Mesothelial cell of epicardium (in vitro differentiated cells): ENCODE measurements around the gene TENM4. TPM values are rescaled to one million over a fixed set of nuclear protein-coding genes. Genes with fewer than 3 reads are reported as not detected.

Source experiments
- DNase-seq, 2 experiments: peaks; one replicate each; pipeline ENCODE4 v3.0.0; 2021; ENCODE audit warnings: low spot score in 2 of 2; ENCODE audit not compliant: unreplicated experiment in 2 of 2
- H3K27ac Mint-ChIP-seq: 2 replicates; pipeline ENCODE4 v1.8.0; 2021; ENCODE audit warnings: mixed read lengths
- H3K27me3 Mint-ChIP-seq: 2 replicates; pipeline ENCODE4 v1.8.0; 2021; ENCODE audit warnings: low read depth, mixed read lengths
- H3K36me3 Mint-ChIP-seq: 2 replicates; pipeline ENCODE4 v1.8.0; 2021; ENCODE audit warnings: mixed read lengths
- H3K4me1 Mint-ChIP-seq: 2 replicates; pipeline ENCODE4 v1.8.0; 2021; ENCODE audit warnings: mixed read lengths
- H3K4me3 Mint-ChIP-seq: 2 replicates; pipeline ENCODE4 v1.8.0; 2021; ENCODE audit warnings: mild to moderate bottlenecking, moderate library complexity, mixed read lengths
- H3K9me3 Mint-ChIP-seq: 2 replicates; pipeline ENCODE4 v1.8.0; 2021; ENCODE audit warnings: mixed read lengths
- CTCF ChIP-seq: fragments of 200-600 bp; sonication (generic); IDR thresholded peaks from one replicate; pipeline ENCODE4 v1.5.0; 2021; ENCODE audit warnings: antibody characterized with exemption; ENCODE audit not compliant: unreplicated experiment
- total RNA-seq: library from RNA; stranded (reverse); gene quantifications from 3 replicates; pipeline ENCODE4 v1.2.1, GENCODE V29; 2021

The TENM4 gene
- total RNA-seq, 1 donor from 2014 or later, result 187 TPM

- Mint-ChIP-seq H3K27ac (no peak overlapping the region), H3K9me3 (peaks cover 18% of the 10 kb centered on the region), H3K4me3 (no peak overlapping the region), H3K4me1 (peaks cover 8% of the 10 kb centered on the region), H3K36me3 (peaks cover 8% of the 10 kb centered on the region), H3K27me3 (no peaks in the 10 kb centered on the region)
- no peak for DNase-seq
- no peak for TF ChIP-seq CTCF
Observed at GRCh38 chr11:79179087-79179486, 261.7 kb downstream of the TENM4 start.

GRCh38 chr11:79174045-79175008 lies 266.5 kb downstream of the TENM4 start:
- H3K27me3 Mint-ChIP-seq, result no peaks in the 10 kb centered on the region
- H3K9me3 Mint-ChIP-seq, result peaks cover 3% of the 10 kb centered on the region
- no peaks in the 10 kb centered on the region for H3K36me3 Mint-ChIP-seq
- DNase-seq, result no peak
- no peak overlapping the region for H3K27ac Mint-ChIP-seq
- TF ChIP-seq CTCF, result no peak
- H3K4me1 Mint-ChIP-seq, result peaks cover 14% of the 10 kb centered on the region
- no peak overlapping the region for H3K4me3 Mint-ChIP-seq

- no peak for TF ChIP-seq CTCF
- Mint-ChIP-seq H3K4me3 (no peak overlapping the region), H3K4me1 (peaks cover 14% of the 10 kb centered on the region), H3K36me3 (no peaks in the 10 kb centered on the region), H3K9me3 (peaks cover 3% of the 10 kb centered on the region), H3K27me3 (no peaks in the 10 kb centered on the region), H3K27ac (peak overlapping the region; percentile 30)
- no peak for DNase-seq
Observed at GRCh38 chr11:79173615-79174014, 267.2 kb downstream of the TENM4 start.

GRCh38 chr11:79170321-79170720 lies 270.5 kb downstream of the TENM4 start:
- peaks cover 14% of the 10 kb centered on the region for H3K4me1 Mint-ChIP-seq
- H3K9me3 Mint-ChIP-seq, result peaks cover 4% of the 10 kb centered on the region
- no peaks in the 10 kb centered on the region for H3K36me3 Mint-ChIP-seq
- H3K27me3 Mint-ChIP-seq, result no peaks in the 10 kb centered on the region
- no peak overlapping the region for H3K4me3 Mint-ChIP-seq
- H3K27ac Mint-ChIP-seq, result no peak overlapping the region
- no peak for TF ChIP-seq CTCF
- no peak for DNase-seq

GRCh38 chr11:79168530-79169110 lies 272.2 kb downstream of the TENM4 start:
- TF ChIP-seq CTCF, result no peak
- Mint-ChIP-seq H3K4me1 (peaks cover 2% of the 10 kb centered on the region), H3K27me3 (no peaks in the 10 kb centered on the region), H3K27ac (no peak overlapping the region), H3K36me3 (no peaks in the 10 kb centered on the region), H3K4me3 (no peak overlapping the region), H3K9me3 (peaks cover 8% of the 10 kb centered on the region)
- no peak for DNase-seq
